Caco-2 (cell line): Measurements from ENCODE around the gene LAMC2. TPM values are rescaled to one million over a fixed set of nuclear protein-coding genes. Genes with fewer than 3 reads are reported as not detected.

Experiments
- BruUV-seq: library from RNA; stranded (reverse); fragments of 400-500 nt; replicated peaks from 2 replicates; lab custom pipeline; 2021; lab: Mats Ljungman, UMichigan
- CTCF ChIA-PET: fragments of 300-600 bp; sonication (Branson Sonifier 250); formaldehyde crosslinking; loops from one replicate; lab custom pipeline; 2022; ENCODE audit warnings: antibody characterized with exemption; lab: Charles Lee
- POLR2A ChIA-PET: fragments of 300-600 bp; sonication (Branson Sonifier 250); formaldehyde crosslinking; loops from one replicate; lab custom pipeline; 2022; ENCODE audit warnings: antibody characterized with exemption; lab: Charles Lee
- DNase-seq, 2 experiments: peaks; one replicate each; pipeline versions ENCODE4 v3.0.0 to v3.0.0-alpha.2; 2020 to 2022
- H3K27me3 ChIP-seq: replicated peaks from 2 replicates; pipeline ENCODE4 v1.6.0; 2011; ENCODE audit warnings: low read length; ENCODE audit not compliant: control insufficient read depth, insufficient read depth
- H3K36me3 ChIP-seq: 2 replicates; pipeline ENCODE4 v1.5.1; 2011; ENCODE audit warnings: low read length; ENCODE audit not compliant: control insufficient read depth, insufficient read depth
- H3K4me1 ChIP-seq: fragments of 250-450 bp; sonication (Bioruptor Pico); 2 replicates; pipeline ENCODE4 v1.5.1; 2020; ENCODE audit warnings: mild to moderate bottlenecking
- H3K4me3 ChIP-seq: 2 replicates; pipeline ENCODE4 v1.5.1; 2011; ENCODE audit warnings: low read depth, mild to moderate bottlenecking, control low read depth, low read length
- H3K9me3 ChIP-seq: fragments of 250-450 bp; sonication (Bioruptor Pico); 2 replicates; pipeline ENCODE4 v1.5.1; 2020; ENCODE audit warnings: mild to moderate bottlenecking, moderate library complexity
- H3K27ac Mint-ChIP-seq: one replicate; pipeline ENCODE4 v1.8.0; 2022; ENCODE audit warnings: mixed read lengths; ENCODE audit not compliant: unreplicated experiment
- H3K27me3 Mint-ChIP-seq: one replicate; pipeline ENCODE4 v1.8.0; 2022; ENCODE audit warnings: mixed read lengths; ENCODE audit not compliant: insufficient read depth, unreplicated experiment
- H3K36me3 Mint-ChIP-seq: one replicate; pipeline ENCODE4 v1.8.0; 2022; ENCODE audit warnings: mild to moderate bottlenecking, mixed read lengths; ENCODE audit not compliant: insufficient read depth, unreplicated experiment
- H3K4me1 Mint-ChIP-seq: one replicate; pipeline ENCODE4 v1.8.0; 2022; ENCODE audit warnings: low read depth, mixed read lengths; ENCODE audit not compliant: unreplicated experiment
- H3K4me3 Mint-ChIP-seq: one replicate; pipeline ENCODE4 v1.8.0; 2022; ENCODE audit warnings: mild to moderate bottlenecking, moderate library complexity, mixed read lengths; ENCODE audit not compliant: unreplicated experiment
- H3K9me3 Mint-ChIP-seq: one replicate; pipeline ENCODE4 v1.8.0; 2022; ENCODE audit warnings: mixed read lengths; ENCODE audit not compliant: unreplicated experiment
- intact Hi-C: fragments of 100-400 bp; cut with micrococcal nuclease; formaldehyde crosslinking; loops from one replicate; pipeline ENCODE4 v1.10.0; 2022; ENCODE audit not compliant: unreplicated experiment
- total RNA-seq: library from RNA; stranded (reverse); gene quantifications from 2 replicates; pipeline ENCODE4 v1.2.3, GENCODE V29; 2022
- TF ChIP-seq, protein P1 (sequence below), 2 experiments: fragments of 200-600 bp in 1 of 2; IDR thresholded peaks; 1 replicate in 1 of 2; 2 replicates in 1 of 2; pipeline versions ENCODE4 v1.5.1 to v1.8.0; 2011 to 2022; ENCODE audit warnings: antibody characterized with exemption in 1 of 2, control low read depth in 1 of 2, inconsistent platforms in 1 of 2, low read depth in 1 of 2, low read length in 1 of 2, mild to moderate bottlenecking in 1 of 2, moderate library complexity in 1 of 2; ENCODE audit not compliant: insufficient read depth in 1 of 2, severe bottlenecking in 1 of 2, unreplicated experiment in 1 of 2

The LAMC2 gene
- total RNA-seq, 1 experiment from 2014 or later = 34.9 TPM

DNA sequence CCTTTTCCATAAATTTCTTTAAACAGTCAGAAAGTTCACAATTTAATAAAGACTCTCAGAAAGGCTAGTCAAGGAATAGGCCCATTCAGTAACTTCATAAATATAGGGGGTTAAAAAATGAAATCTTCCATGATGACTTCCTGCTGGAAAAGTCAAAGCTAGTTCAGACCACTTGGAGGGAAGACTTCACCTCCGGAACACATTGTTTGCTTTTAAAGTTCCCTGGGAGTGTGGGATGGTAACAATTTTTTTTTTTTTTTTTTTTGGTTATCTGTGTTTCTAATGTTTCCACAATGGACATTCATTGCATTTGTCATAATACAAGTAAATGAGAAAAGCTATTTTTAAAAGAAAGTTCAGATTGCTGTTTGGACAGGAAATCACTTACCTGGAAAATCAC lies 18.4 kb upstream of the LAMC2 start:
- ChIA-PET CTCF (no interaction called here), POLR2A (no interaction called here)
- no peaks in the 10 kb centered on the region for H3K27me3 Mint-ChIP-seq
- no peaks in the 10 kb centered on the region for H3K36me3 Mint-ChIP-seq
- Histone ChIP-seq H3K4me1 (peaks cover 13% of the 10 kb centered on the region), H3K27me3 (no peaks in the 10 kb centered on the region), H3K4me3 (no peak overlapping the region), H3K36me3 (no peaks in the 10 kb centered on the region), H3K9me3 (no peaks in the 10 kb centered on the region)
- TF ChIP-seq, protein P1, sequence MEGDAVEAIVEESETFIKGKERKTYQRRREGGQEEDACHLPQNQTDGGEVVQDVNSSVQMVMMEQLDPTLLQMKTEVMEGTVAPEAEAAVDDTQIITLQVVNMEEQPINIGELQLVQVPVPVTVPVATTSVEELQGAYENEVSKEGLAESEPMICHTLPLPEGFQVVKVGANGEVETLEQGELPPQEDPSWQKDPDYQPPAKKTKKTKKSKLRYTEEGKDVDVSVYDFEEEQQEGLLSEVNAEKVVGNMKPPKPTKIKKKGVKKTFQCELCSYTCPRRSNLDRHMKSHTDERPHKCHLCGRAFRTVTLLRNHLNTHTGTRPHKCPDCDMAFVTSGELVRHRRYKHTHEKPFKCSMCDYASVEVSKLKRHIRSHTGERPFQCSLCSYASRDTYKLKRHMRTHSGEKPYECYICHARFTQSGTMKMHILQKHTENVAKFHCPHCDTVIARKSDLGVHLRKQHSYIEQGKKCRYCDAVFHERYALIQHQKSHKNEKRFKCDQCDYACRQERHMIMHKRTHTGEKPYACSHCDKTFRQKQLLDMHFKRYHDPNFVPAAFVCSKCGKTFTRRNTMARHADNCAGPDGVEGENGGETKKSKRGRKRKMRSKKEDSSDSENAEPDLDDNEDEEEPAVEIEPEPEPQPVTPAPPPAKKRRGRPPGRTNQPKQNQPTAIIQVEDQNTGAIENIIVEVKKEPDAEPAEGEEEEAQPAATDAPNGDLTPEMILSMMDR (IDR thresholded peaks at IDR 0.05; ENCODE audit: insufficient read depth in 1 of 2, low read depth in 1 of 2, low read length in 1 of 2, severe bottlenecking in 1 of 2, unreplicated experiment in 1 of 2) = no peak
- no peaks in the 10 kb centered on the region for H3K9me3 Mint-ChIP-seq
- H3K4me3 Mint-ChIP-seq = no peak overlapping the region
- no TSS peak for BruUV-seq
- H3K27ac Mint-ChIP-seq = no peak overlapping the region
- H3K4me1 Mint-ChIP-seq = no peaks in the 10 kb centered on the region
- no peak for DNase-seq
- intact Hi-C loops = no loop called here

DNA sequence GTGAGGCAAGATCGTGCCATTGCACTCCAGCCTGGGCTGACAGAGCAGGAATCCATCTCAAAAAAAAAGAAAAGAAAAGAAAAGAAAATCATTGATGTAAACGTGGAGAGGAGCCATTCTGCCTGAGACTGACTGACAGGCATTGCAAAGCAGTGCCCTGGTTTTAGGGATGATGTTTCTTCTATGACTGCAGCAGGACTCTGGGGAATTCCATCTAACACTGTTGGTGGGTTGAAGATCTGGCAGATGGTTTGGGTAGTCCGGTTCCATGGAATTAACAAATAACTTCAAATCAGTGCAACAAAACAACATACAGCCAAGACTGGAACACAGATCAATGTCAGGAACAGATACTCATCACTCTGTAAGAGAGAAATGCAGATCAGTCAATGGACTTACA lies 17.8 kb upstream of the LAMC2 start:
- no TSS peak for BruUV-seq
- H3K27ac Mint-ChIP-seq = no peak overlapping the region

GRCh38 chr1:183173828-183174227 lies 12.2 kb upstream of the LAMC2 start:
- Mint-ChIP-seq H3K27ac (no peak overlapping the region), H3K36me3 (peaks cover 5% of the 10 kb centered on the region), H3K27me3 (no peaks in the 10 kb centered on the region), H3K4me1 (peaks cover 24% of the 10 kb centered on the region), H3K4me3 (no peak overlapping the region), H3K9me3 (no peaks in the 10 kb centered on the region)
- Histone ChIP-seq H3K27me3 (no peaks in the 10 kb centered on the region), H3K9me3 (no peaks in the 10 kb centered on the region), H3K36me3 (no peaks in the 10 kb centered on the region), H3K4me3 (no peak overlapping the region), H3K4me1 (peaks cover 28% of the 10 kb centered on the region)
- DNase-seq = no peak
- CTCF ChIA-PET = no interaction called here
- POLR2A ChIA-PET = no interaction called here
- no TSS peak for BruUV-seq
- TF ChIP-seq, protein P1 (IDR thresholded peaks at IDR 0.05; ENCODE audit: insufficient read depth in 1 of 2, low read depth in 1 of 2, low read length in 1 of 2, severe bottlenecking in 1 of 2, unreplicated experiment in 1 of 2) = no peak
- intact Hi-C loops = no loop called here

More for the DNA sequence above, 17.8 kb upstream of the LAMC2 start:
- Mint-ChIP-seq H3K4me1 (no peaks in the 10 kb centered on the region), H3K27me3 (no peaks in the 10 kb centered on the region), H3K9me3 (no peaks in the 10 kb centered on the region), H3K4me3 (no peak overlapping the region), H3K36me3 (no peaks in the 10 kb centered on the region)
- Histone ChIP-seq H3K36me3 (no peaks in the 10 kb centered on the region), H3K4me1 (peaks cover 11% of the 10 kb centered on the region), H3K4me3 (no peak overlapping the region), H3K9me3 (no peaks in the 10 kb centered on the region), H3K27me3 (no peaks in the 10 kb centered on the region)
- no peak for DNase-seq
- TF ChIP-seq, protein P1 (IDR thresholded peaks at IDR 0.05; ENCODE audit: insufficient read depth in 1 of 2, low read depth in 1 of 2, low read length in 1 of 2, severe bottlenecking in 1 of 2, unreplicated experiment in 1 of 2) = no peak
- POLR2A ChIA-PET = no interaction called here
- intact Hi-C loops = no loop called here
- CTCF ChIA-PET = no interaction called here
